NCI-H128 (cell line): ENCODE measurements around the gene BCL2.

Experiments
- DNase-seq: peaks from one replicate; lab custom pipeline; 2025; ENCODE audit not compliant: unreplicated experiment; lab: John Stamatoyannopoulos, UW

The BCL2 gene

GRCh38 chr18:63126134-63127069, 193.2 kb downstream of the BCL2 start:
- no peak for DNase-seq

GRCh38 chr18:63120620-63121019, 198.9 kb downstream of the BCL2 start:
- no peak for DNase-seq

- DNase-seq = no peak
Measured at GRCh38 chr18:63119647-63120046, 199.9 kb downstream of the BCL2 start.

- no peak for DNase-seq
Measured at GRCh38 chr18:63113899-63114565, 205.5 kb downstream of the BCL2 start.

- no peak for DNase-seq
Measured at GRCh38 chr18:63112706-63113105, 206.9 kb downstream of the BCL2 start.

GRCh38 chr18:63111671-63112402, 207.7 kb downstream of the BCL2 start:
- DNase-seq = no peak

- DNase-seq = no peak
Measured at GRCh38 chr18:63109802-63110201, 209.8 kb downstream of the BCL2 start.

- no peak for DNase-seq
Measured at GRCh38 chr18:63109022-63109421, 210.5 kb downstream of the BCL2 start.

- DNase-seq = no peak
Measured at GRCh38 chr18:63107931-63108330, 211.6 kb downstream of the BCL2 start.

GRCh38 chr18:63107171-63107845, 212.3 kb downstream of the BCL2 start:
- DNase-seq = no peak

- DNase-seq = no peak
Measured at GRCh38 chr18:63106727-63107126, 212.8 kb downstream of the BCL2 start.

- DNase-seq = no peak
Measured at GRCh38 chr18:63105636-63106316, 213.8 kb downstream of the BCL2 start.

GRCh38 chr18:63104868-63105267, 214.7 kb downstream of the BCL2 start:
- DNase-seq = no peak

GRCh38 chr18:63102941-63103744, 216.4 kb downstream of the BCL2 start:
- no peak for DNase-seq

- DNase-seq = no peak
Measured at GRCh38 chr18:63100630-63101055, 218.9 kb downstream of the BCL2 start.

- no peak for DNase-seq
Measured at GRCh38 chr18:63099848-63100629, 219.5 kb downstream of the BCL2 start.

- DNase-seq = no peak
Measured at GRCh38 chr18:63099091-63099840, 220.3 kb downstream of the BCL2 start.
